ENCODE data around the gene SLC12A5. TPM values are rescaled to one million over a fixed set of nuclear protein-coding genes. Genes with fewer than 3 reads are reported as not detected.
A peak's percentile ranks its signal among the peaks of the same experiment; 100 is the strongest.
"Not testable (repeated sequence)": the region's sequence is repeated elsewhere in the genome, so short reads cannot be mapped to it uniquely, and the experiment has no call there.

The SLC12A5 gene
- total RNA-seq (2014; rRNA removed; shearing (Covaris generic)) = 3.8 and 8.6 TPM in 2 replicates

DNA sequence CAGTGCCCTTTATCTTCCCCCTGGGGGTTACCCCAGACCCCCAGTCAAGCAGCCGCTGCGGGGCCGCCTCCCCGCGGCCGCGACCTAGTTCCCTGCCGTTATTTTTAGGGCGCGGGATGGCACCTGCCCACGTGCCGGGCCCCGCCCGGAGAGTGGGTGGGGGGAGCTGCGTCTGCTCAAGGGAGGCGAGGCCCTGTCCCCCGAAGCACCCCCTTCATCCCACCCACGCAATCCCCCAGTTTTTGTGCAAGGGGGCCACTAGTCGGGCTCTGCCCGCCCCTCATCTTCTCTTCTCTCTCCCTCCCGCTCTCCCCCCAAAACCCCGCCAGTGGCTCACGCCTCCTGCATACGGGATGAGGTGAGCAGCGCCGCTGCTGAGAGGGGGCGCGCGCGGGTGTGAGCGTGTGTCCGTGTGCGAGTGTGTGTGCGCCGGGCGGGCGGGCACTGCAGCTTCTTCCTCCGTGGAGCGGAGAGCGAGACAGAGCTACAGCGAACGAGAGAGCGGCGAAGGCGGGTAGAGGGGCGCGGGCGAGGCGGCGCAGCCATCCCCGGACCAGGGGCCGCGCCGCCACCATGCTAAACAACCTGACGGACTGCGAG, at the start of gene SLC12A5:
TSS of gene SLC12A5 (plus strand) at position 444 of the 600 bp plus-strand sequence. CDS start at position 574, 130 bp downstream.
- no peak for DNase-seq
- H3K9me3 ChIP-seq (replicated peaks) = no peaks in the 10 kb centered on the region
- no peaks in the 10 kb centered on the region; the same call in 1 of the 2 replicates for H3K27me3 ChIP-seq
- H3K36me3 ChIP-seq = no peaks in the 10 kb centered on the region
- H3K27ac ChIP-seq = no peak within 1 kb of the TSS
- no peaks in the 10 kb centered on the region for H3K4me1 ChIP-seq
- no peak within 1 kb of the TSS for H3K4me3 ChIP-seq

DNA sequence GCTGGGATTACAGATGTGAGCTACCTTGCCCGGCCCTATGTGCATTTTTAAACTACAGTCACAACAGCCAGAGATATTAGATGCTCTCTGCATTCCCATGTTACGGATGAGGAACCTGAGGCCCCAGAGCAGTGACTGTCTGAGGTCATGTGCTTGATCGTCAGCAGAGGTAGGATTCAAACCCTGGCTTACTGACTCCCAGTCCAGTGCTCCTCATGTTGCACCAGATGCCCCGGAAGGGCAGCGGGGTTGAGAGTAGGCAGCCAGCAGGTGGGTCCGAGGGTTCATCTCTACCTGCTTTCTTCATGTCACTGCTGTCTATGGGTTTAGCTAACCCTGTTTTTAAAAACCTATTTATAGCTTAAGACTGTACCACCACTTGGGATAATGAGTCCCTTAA, 47.8 kb upstream of the SLC12A5 start:
- no peaks in the 10 kb centered on the region for H3K9me3 ChIP-seq (replicated peaks)
- H3K27ac ChIP-seq = no peak overlapping the region
- H3K4me1 ChIP-seq = no peaks in the 10 kb centered on the region
- H3K36me3 ChIP-seq = no peaks in the 10 kb centered on the region
- H3K4me3 ChIP-seq = no peak overlapping the region
- H3K27me3 ChIP-seq = peaks cover 14% of the 10 kb centered on the region
- DNase-seq = no peak

DNA sequence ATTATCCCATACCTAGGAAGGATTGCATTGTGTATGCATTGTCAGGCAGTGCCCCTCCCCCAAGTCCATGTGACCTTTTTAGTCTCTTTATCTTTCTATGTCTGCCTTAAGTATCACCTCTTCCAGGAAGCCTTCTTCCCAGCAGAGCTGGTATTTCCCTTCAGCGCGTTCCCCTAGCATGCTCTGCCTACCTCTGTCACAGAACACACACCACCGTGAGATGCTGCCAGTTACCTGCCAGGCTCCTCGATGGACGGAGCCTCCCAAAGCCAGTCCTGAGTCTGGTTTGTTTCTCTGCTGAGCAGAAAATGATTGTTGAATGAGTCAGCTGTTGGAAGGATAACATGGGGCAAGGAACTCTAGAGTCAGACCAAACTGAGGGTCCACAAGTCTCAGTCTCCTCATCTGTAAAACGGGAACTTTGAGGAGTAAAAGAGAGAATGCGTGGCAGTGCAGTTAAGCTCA, 45.7 kb upstream of the SLC12A5 start:
- H3K4me3 ChIP-seq = no peak overlapping the region
- H3K9me3 ChIP-seq (replicated peaks) = no peaks in the 10 kb centered on the region
- H3K27ac ChIP-seq = no peak overlapping the region
- H3K36me3 ChIP-seq = no peaks in the 10 kb centered on the region
- no peaks in the 10 kb centered on the region for H3K4me1 ChIP-seq
- peaks cover 14% of the 10 kb centered on the region for H3K27me3 ChIP-seq
- DNase-seq = no peak

DNA sequence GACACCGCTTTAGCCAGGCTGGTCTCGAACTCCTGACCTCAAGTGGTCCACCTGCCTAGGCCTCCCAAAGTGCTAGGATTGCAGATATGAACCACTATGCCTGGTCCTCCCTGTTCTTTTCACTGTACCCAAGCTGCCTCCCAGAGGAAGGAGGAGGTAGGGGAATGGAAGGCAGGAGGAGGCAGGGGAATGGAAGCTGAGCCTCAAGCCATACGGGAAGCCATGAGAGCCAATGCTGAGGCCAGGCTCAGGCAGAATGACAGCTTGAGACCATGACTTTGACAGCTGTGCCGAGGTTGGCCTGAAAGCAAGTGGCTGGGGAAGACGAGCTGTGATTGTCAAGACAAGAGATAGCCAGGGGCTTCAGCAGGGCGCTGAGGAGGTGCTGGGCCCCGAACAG, 43.4 kb upstream of the SLC12A5 start:
- no peak overlapping the region for H3K4me3 ChIP-seq
- H3K27ac ChIP-seq = no peak overlapping the region
- no peaks in the 10 kb centered on the region for H3K4me1 ChIP-seq
- no peaks in the 10 kb centered on the region for H3K36me3 ChIP-seq
- peaks cover 9% of the 10 kb centered on the region for H3K27me3 ChIP-seq
- no peaks in the 10 kb centered on the region for H3K9me3 ChIP-seq (replicated peaks)
- peak; percentile 33 to 51 for DNase-seq

GRCh38 chr20:45987108-45987780, 41.8 kb upstream of the SLC12A5 start:
- DNase-seq = peak; percentile 85 to 88
- Histone ChIP-seq H3K9me3 (replicated peaks) (no peaks in the 10 kb centered on the region), H3K4me3 (no peak overlapping the region), H3K36me3 (no peaks in the 10 kb centered on the region), H3K4me1 (no peaks in the 10 kb centered on the region), H3K27me3 (peaks cover 5% of the 10 kb centered on the region), H3K27ac (no peak overlapping the region)

DNA sequence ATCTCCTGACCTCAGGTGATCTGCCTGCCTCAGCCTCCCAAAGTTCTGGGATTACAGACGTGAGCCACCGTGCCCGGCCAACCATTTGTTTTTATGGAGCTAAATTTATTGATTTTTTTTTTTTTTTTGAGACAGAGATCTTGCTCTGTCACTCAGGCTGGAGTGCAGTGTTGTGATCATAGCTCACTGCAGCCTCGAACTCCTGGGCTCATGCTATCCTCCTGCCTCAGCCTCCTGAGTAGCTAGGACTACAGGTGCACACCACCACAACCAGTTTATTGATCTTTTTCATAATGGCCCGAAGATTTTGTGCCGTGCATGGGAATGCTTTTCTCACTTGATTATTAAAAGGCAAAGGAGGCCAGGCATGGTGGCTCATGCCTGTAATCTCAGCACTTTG, 40.2 kb upstream of the SLC12A5 start:
- DNase-seq; H3K9me3 ChIP-seq (replicated peaks); H3K4me1 ChIP-seq; H3K36me3 ChIP-seq; H3K4me3 ChIP-seq; H3K27ac ChIP-seq; H3K27me3 ChIP-seq: not testable (repeated sequence)

DNA sequence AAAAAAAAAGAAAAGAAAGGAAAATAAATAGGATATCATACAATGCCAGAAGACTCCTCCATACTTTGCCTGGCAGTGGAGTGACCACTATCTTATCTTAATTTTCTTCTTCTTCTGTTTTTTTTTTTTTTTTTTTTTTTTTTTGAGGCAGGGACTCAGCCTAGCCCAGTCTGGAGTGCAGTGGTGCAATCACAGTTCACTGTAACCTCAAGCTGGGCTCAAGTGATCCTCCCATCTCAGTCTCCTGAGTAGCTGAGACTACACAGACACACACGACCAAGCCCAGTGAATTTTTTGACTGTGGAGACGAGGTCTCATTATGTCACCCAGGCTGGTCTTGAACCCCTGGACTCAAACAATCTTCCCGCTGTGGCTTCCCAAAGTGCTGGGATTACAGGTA, 37.4 kb upstream of the SLC12A5 start:
- no peaks in the 10 kb centered on the region for H3K4me1 ChIP-seq
- no peak for DNase-seq
- H3K9me3 ChIP-seq (replicated peaks) = no peaks in the 10 kb centered on the region

DNA sequence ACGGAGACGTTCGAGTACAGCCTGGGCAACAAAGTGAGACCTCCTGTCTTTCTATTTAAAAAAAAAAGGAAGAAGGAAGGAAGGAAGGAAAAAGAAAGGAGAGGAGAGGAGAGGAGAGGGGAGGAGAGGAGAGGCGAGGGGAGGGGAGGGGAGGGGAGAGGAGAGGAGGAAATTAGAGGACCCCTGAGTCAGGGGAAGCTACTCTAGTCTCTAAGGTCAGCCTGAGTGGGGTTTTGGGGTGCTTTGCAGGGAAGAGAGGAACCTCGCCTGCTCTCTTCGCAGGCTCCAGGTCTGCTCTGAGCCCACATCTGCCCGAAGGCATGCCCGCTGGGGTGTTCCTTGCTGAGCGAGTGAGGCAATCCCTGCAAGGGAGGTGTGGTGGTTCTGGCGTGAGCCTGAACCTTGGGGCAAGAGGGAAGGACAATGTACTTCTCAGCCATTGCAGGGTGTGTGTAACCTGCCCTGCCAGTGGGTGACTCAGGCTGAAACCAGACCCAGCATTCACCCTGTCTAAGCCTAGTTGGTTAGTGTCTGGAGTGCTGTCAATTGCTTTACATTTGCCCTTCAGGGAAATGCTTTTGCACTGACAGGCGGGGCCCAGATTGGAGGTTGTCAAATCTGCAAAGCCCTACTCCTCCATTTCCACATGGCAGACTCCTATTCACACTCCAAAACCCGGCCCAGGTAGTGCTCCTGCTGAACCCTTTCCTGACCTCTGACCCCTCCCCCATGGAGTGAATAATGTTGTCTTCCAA, 35.6 kb upstream of the SLC12A5 start:
- Histone ChIP-seq H3K36me3 (no peaks in the 10 kb centered on the region), H3K27me3 (peaks cover 12% of the 10 kb centered on the region), H3K27ac (no peak overlapping the region), H3K9me3 (replicated peaks) (no peaks in the 10 kb centered on the region), H3K4me3 (no peak overlapping the region), H3K4me1 (no peaks in the 10 kb centered on the region)
- DNase-seq = peak; percentile 32 to 43

More for the DNA sequence above, 37.4 kb upstream of the SLC12A5 start:
- Histone ChIP-seq H3K4me3 (no peak overlapping the region), H3K27ac (no peak overlapping the region), H3K36me3 (no peaks in the 10 kb centered on the region), H3K27me3 (peaks cover 3% of the 10 kb centered on the region)

GRCh38 chr20:45994761-45995493, 34.1 kb upstream of the SLC12A5 start:
- Histone ChIP-seq H3K27ac (no peak overlapping the region), H3K4me1 (no peaks in the 10 kb centered on the region), H3K27me3 (peaks cover 23% of the 10 kb centered on the region), H3K9me3 (replicated peaks) (no peaks in the 10 kb centered on the region), H3K4me3 (no peak overlapping the region), H3K36me3 (no peaks in the 10 kb centered on the region)
- no peak for DNase-seq

DNA sequence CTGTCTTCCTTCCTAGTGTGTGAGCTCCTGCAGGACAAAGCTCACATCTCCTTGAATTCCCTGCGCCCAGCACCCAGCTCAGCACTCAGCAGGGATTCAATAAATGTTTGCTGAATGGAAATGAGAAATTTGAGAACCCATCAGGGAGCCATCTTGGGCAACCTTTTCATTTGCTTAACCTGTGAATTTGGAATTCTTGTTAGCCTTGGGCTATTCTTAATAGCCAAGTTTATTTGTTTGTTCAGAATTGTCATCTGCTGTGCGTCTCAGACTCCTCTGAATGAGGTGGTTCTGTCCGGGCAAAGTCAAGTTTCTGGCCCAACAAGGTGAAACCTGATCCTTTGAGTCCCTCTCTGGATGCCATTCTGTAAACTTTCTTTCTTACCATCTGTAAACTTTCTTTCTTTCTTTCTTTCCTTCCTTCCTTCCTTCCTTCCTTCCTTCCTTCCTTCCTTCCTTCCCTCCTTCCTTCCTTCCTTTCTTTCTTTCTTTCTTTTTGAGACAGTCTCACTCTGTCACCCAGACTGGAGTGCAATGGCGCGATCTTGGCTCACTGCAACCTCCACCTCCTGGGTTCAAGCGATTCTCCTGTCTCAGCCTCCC, 33.4 kb upstream of the SLC12A5 start:
- H3K9me3 ChIP-seq (replicated peaks); DNase-seq; H3K4me1 ChIP-seq; H3K4me3 ChIP-seq; H3K27ac ChIP-seq; H3K36me3 ChIP-seq: not testable (repeated sequence)
- H3K27me3 ChIP-seq = peaks cover 28% of the 10 kb centered on the region

- H3K27ac ChIP-seq = no peak overlapping the region
- peaks cover 40% of the 10 kb centered on the region for H3K27me3 ChIP-seq
- H3K36me3 ChIP-seq = no peaks in the 10 kb centered on the region
- no peaks in the 10 kb centered on the region for H3K9me3 ChIP-seq (replicated peaks)
- H3K4me3 ChIP-seq = no peak overlapping the region
- no peaks in the 10 kb centered on the region for H3K4me1 ChIP-seq
- no peak for DNase-seq
These were observed 31.8 kb upstream of the SLC12A5 start for GRCh38 chr20:45997187-45997586.

DNA sequence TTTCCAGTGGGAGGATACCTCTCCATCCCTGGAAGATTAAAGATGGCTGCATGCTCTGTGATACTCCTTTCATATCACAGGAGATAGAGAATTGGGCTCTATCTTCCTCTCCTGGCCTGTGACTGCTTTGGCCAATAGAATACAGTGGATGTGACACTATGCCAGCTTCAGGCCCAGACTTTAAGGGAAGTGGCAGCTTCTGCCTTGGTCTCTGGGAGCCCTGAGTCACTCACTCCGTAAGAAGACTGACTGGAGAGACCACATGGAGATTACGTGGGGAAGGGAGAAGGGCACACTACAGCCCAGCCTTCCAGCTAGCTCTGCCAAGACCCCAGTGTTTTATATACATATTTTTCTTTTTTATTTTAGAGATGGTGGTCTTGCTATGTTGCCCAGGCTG, 30.7 kb upstream of the SLC12A5 start:
- Histone ChIP-seq H3K4me3 (no peak overlapping the region), H3K27me3 (peaks cover 43% of the 10 kb centered on the region), H3K9me3 (replicated peaks) (no peaks in the 10 kb centered on the region), H3K4me1 (no peaks in the 10 kb centered on the region), H3K27ac (no peak overlapping the region), H3K36me3 (no peaks in the 10 kb centered on the region)
- DNase-seq = no peak

DNA sequence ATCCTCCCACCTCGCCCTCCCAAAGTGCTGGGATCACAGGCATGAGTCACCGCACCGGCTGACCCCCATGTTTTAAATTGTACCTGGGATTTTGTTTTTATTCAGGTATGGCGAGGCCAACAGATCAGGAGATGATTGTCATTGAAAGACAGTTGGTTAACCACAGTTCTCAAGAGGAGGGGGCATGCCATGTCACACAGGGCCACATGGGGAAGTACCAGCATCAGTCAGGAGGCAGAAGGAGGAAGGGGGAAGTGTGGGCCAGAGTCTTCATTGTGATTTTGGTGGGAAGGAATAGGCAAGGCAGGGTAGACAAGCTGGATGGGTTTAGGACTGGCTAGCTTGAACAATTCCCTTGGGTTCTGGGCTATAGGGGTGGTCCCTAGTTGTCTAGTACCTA, 30.3 kb upstream of the SLC12A5 start:
- H3K36me3 ChIP-seq = no peaks in the 10 kb centered on the region
- H3K4me3 ChIP-seq = no peak overlapping the region
- H3K27ac ChIP-seq = no peak overlapping the region
- peaks cover 43% of the 10 kb centered on the region for H3K27me3 ChIP-seq
- no peaks in the 10 kb centered on the region for H3K4me1 ChIP-seq
- DNase-seq = no peak
- H3K9me3 ChIP-seq (replicated peaks) = no peaks in the 10 kb centered on the region

DNA sequence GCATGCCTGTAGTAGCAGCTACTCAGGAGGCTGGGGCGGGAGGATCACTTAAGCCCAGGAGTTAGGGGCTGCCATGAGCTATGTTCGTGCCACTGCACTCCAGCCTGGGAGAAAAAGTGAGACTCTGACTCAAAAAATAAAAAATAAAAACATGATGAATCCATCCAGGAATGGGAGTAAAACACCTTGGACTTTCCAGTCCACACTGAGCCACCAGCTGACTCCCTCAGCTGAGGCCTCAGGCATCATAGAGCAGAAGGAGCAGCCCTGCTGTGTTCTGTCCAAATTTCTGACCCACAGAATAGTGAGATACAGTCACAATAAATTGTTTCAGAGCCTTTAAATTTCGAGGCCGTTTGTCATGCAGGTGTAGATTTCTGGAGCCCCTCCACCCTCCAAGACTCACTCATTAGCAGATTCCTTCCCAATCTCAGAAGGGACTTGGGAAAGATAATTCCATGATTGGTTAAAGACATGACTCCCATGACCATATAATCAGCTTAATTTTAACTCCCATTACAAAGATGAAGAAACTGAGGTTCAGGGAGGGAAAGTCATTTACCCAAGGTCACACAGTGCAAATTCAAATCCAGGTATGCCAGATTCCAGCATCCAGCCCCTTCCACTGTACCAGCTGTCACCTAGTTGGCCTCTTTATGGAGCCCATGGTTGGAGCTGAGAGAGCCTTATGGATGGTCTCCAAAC, 29.3 kb upstream of the SLC12A5 start:
- no peak for DNase-seq
- Histone ChIP-seq H3K27me3 (peaks cover 43% of the 10 kb centered on the region), H3K4me1 (no peaks in the 10 kb centered on the region), H3K9me3 (replicated peaks) (no peaks in the 10 kb centered on the region), H3K27ac (no peak overlapping the region), H3K36me3 (no peaks in the 10 kb centered on the region), H3K4me3 (no peak overlapping the region)

All from SJCRH30 (cell line).